OCI-LY3 (cell line): Measurements from ENCODE around the gene METTL16.

Experiments
- H2AFZ ChIP-seq: fragments of 200-600, 300-600 bp; shearing (Covaris generic); 2 replicates; pipeline ENCODE4 v1.6.0; 2014; ENCODE audit warnings: antibody characterized with exemption, low read depth, low read length
- H3K27ac ChIP-seq: fragments of 200-600, 300-600 bp; sonication (generic); 2 replicates; pipeline ENCODE4 v1.5.1; 2014; ENCODE audit warnings: mild to moderate bottlenecking, low read length, moderate library complexity, mixed read lengths
- H3K27me3 ChIP-seq: fragments of 200-600, 300-600 bp; sonication (generic); 2 replicates; pipeline ENCODE4 v1.6.1; 2014; ENCODE audit warnings: low read depth, low read length, mixed read lengths
- H3K36me3 ChIP-seq: fragments of 200-600, 300-600 bp; sonication (generic); replicated peaks from 2 replicates; pipeline ENCODE3; 2014; ENCODE audit warnings: low read depth, low read length, mixed read lengths
- H3K4me1 ChIP-seq: fragments of 300-600, 200-600 bp; sonication (generic); 2 replicates; pipeline ENCODE4 v1.6.1; 2014; ENCODE audit warnings: low read length, mixed read lengths
- H3K4me2 ChIP-seq: fragments of 200-600, 300-600 bp; sonication (generic); 2 replicates; pipeline ENCODE4 v1.6.1; 2014; ENCODE audit warnings: low read length, mixed read lengths
- H3K4me3 ChIP-seq: fragments of 300-600, 200-600 bp; sonication (generic); 2 replicates; pipeline ENCODE4 v1.5.1; 2014; ENCODE audit warnings: antibody characterized with exemption, mild to moderate bottlenecking, low read length, moderate library complexity
- H3K79me2 ChIP-seq: fragments of 300-600, 200-600 bp; shearing (Covaris generic); 2 replicates; pipeline ENCODE4 v1.6.1; 2014; ENCODE audit warnings: mild to moderate bottlenecking, low read length, mixed read lengths
- H3K9ac ChIP-seq: fragments of 300-600, 200-600 bp; shearing (Covaris generic); 2 replicates; pipeline ENCODE4 v1.6.0; 2014; ENCODE audit warnings: mild to moderate bottlenecking, low read length, moderate library complexity
- H3K9me3 ChIP-seq: fragments of 200-600, 300-600 bp; shearing (Covaris generic); 2 replicates; pipeline ENCODE4 v1.6.1; 2014; ENCODE audit warnings: low read length, mixed read lengths; ENCODE audit not compliant: insufficient read depth
- H4K20me1 ChIP-seq: fragments of 200-600, 300-600 bp; sonication (generic); 2 replicates; pipeline ENCODE4 v1.6.1; 2016; ENCODE audit warnings: low read length, mixed read lengths; ENCODE audit not compliant: insufficient read depth
- CTCF ChIP-seq: fragments of 200-600, 300-600 bp; sonication (generic); IDR thresholded peaks from 2 replicates; pipeline ENCODE4 v1.5.1; 2014; ENCODE audit warnings: antibody characterized with exemption, low read length, low read depth
- EZH2phosphoT487 ChIP-seq: fragments of 200-600 bp; shearing (Covaris generic); IDR thresholded peaks from 2 replicates; pipeline ENCODE4 v1.6.1; 2018; ENCODE audit warnings: antibody characterized with exemption, mixed run types, low read depth

The METTL16 gene

GRCh38 chr17:2438823-2439222 is 72.9 kb downstream of the METTL16 start:
- Histone ChIP-seq H3K27ac (no peak overlapping the region), H3K36me3 (peaks cover 21% of the 10 kb centered on the region), H3K4me3 (no peak overlapping the region), H3K4me1 (peaks cover 18% of the 10 kb centered on the region), H3K79me2 (no peaks in the 10 kb centered on the region), H3K9ac (no peak overlapping the region), H4K20me1 (peaks cover 12% of the 10 kb centered on the region), H3K4me2 (no peak overlapping the region), H3K9me3 (no peaks in the 10 kb centered on the region), H2AFZ (no peak overlapping the region), H3K27me3 (no peaks in the 10 kb centered on the region)
- TF ChIP-seq EZH2phosphoT487 = no peak
- TF ChIP-seq CTCF = no peak

GRCh38 chr17:2436316-2436905 is 75.3 kb downstream of the METTL16 start:
- no peaks in the 10 kb centered on the region for H3K9me3 ChIP-seq
- no peak for TF ChIP-seq EZH2phosphoT487
- no peak for TF ChIP-seq CTCF
- H3K4me1 ChIP-seq = peaks cover 6% of the 10 kb centered on the region; the same call in 1 of the 2 replicates
- H3K9ac ChIP-seq = no peak overlapping the region
- H3K4me3 ChIP-seq = no peak overlapping the region
- no peaks in the 10 kb centered on the region for H3K27me3 ChIP-seq
- no peak overlapping the region for H3K27ac ChIP-seq
- H3K36me3 ChIP-seq = peaks cover 23% of the 10 kb centered on the region
- no peaks in the 10 kb centered on the region for H3K79me2 ChIP-seq
- H3K4me2 ChIP-seq = no peak overlapping the region
- no peak overlapping the region for H2AFZ ChIP-seq
- no peaks in the 10 kb centered on the region for H4K20me1 ChIP-seq

GRCh38 chr17:2435862-2436261 is 75.8 kb downstream of the METTL16 start:
- H3K4me1 ChIP-seq = peaks cover 6% of the 10 kb centered on the region; the same call in 1 of the 2 replicates
- no peaks in the 10 kb centered on the region for H3K27me3 ChIP-seq
- no peaks in the 10 kb centered on the region for H3K9me3 ChIP-seq
- H3K27ac ChIP-seq = no peak overlapping the region
- H4K20me1 ChIP-seq = no peaks in the 10 kb centered on the region
- no peak overlapping the region for H3K9ac ChIP-seq
- H2AFZ ChIP-seq = no peak overlapping the region
- no peak overlapping the region for H3K4me2 ChIP-seq
- TF ChIP-seq EZH2phosphoT487 (no peak), CTCF (no peak)
- no peaks in the 10 kb centered on the region for H3K79me2 ChIP-seq
- no peak overlapping the region for H3K4me3 ChIP-seq
- H3K36me3 ChIP-seq = peaks cover 17% of the 10 kb centered on the region

- Histone ChIP-seq H3K27me3 (no peaks in the 10 kb centered on the region), H3K36me3 (peaks cover 17% of the 10 kb centered on the region), H3K4me1 (peaks cover 6% of the 10 kb centered on the region; the same call in 1 of the 2 replicates), H3K79me2 (no peaks in the 10 kb centered on the region), H4K20me1 (no peaks in the 10 kb centered on the region), H3K9me3 (no peaks in the 10 kb centered on the region), H3K9ac (no peak overlapping the region), H3K27ac (no peak overlapping the region), H3K4me3 (no peak overlapping the region), H2AFZ (no peak overlapping the region), H3K4me2 (no peak overlapping the region)
- TF ChIP-seq EZH2phosphoT487 (no peak), CTCF (no peak)
Observed at GRCh38 chr17:2435181-2435741, 76.4 kb downstream of the METTL16 start.
